Measurements from ENCODE around the gene IRF2. TPM values are rescaled to one million over a fixed set of nuclear protein-coding genes. Genes with fewer than 3 reads are reported as not detected.

Gene IRF2
- polyA plus RNA-seq, 1 donor = 38.8 TPM

DNA sequence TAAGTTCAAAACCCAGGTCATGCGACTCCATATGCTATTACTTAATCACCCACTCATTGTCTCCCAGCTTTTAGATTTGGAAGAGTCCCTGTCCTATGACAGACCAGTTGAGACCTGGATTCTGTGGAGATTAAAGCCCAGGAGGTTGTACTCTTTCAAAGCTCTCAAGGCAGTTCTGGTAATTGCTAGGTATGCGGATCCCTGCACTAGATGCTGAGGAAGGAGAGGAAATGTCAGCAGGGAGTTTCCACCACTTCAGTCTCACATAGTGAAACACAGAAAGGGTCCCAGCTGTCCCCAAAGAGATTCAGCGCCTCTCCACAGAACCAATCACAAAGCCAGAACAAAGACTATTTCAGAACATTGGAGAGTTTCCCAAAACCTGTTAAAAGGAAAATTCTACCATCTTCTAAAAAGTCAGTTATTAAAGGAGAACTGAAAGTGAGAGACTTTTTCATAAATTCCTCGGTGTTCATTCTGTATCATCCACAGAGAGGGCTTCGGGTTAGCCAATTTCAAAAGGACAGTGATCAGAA lies 53.4 kb downstream of the IRF2 start:
- WGBS (ENCODE audit: insufficient coverage, low lambda C conversion rate) = 93% methylated on average over 3 of the region's 5 CpGs
- Histone ChIP-seq H3K4me3 (ENCODE audit: low read length) (no peak overlapping the region), H3K4me1 (ENCODE audit: control insufficient read depth, insufficient read depth, low read length) (no peaks in the 10 kb centered on the region), H3K36me3 (ENCODE audit: control insufficient read depth, insufficient read depth, low read length) (peaks cover 60% of the 10 kb centered on the region), H3K27ac (ENCODE audit: low read length) (no peak overlapping the region), H3K27me3 (ENCODE audit: control insufficient read depth, insufficient read depth, low read length) (no peaks in the 10 kb centered on the region), H3K9me3 (ENCODE audit: control insufficient read depth, low read depth, low read length) (no peaks in the 10 kb centered on the region)
- DNase-seq = no peak

DNA sequence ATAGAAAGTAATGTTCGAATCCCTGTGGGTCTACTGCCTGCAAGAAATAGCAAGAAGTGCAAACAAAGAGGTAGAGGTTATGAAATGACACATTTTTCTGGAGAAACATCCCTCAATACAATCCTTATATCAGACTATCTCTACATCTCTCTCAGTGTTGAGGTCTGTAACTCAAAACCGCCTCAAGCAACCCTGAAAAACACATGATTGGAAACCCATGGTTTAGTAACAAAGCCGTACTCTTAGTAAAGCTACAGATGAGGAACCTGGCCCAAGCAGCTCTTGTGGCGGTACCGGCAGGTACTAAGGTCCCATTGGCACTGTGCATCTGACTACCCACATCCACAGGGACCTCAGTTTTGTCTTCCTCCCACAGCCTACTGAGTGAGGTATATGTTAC lies 53.9 kb downstream of the IRF2 start:
- no peak for DNase-seq
- H3K9me3 ChIP-seq (ENCODE audit: control insufficient read depth, low read depth, low read length) = no peaks in the 10 kb centered on the region
- H3K27ac ChIP-seq (ENCODE audit: low read length) = no peak overlapping the region
- H3K4me3 ChIP-seq (ENCODE audit: low read length) = no peak overlapping the region
- 100% methylated on average over 1 of the region's 5 CpGs for WGBS (ENCODE audit: insufficient coverage, low lambda C conversion rate)
- H3K27me3 ChIP-seq (ENCODE audit: control insufficient read depth, insufficient read depth, low read length) = no peaks in the 10 kb centered on the region
- H3K4me1 ChIP-seq (ENCODE audit: control insufficient read depth, insufficient read depth, low read length) = no peaks in the 10 kb centered on the region
- peaks cover 61% of the 10 kb centered on the region for H3K36me3 ChIP-seq (ENCODE audit: control insufficient read depth, insufficient read depth, low read length)

- H3K36me3 ChIP-seq (ENCODE audit: control insufficient read depth, insufficient read depth, low read length) = peaks cover 61% of the 10 kb centered on the region
These were observed 54.4 kb downstream of the IRF2 start for GRCh38 chr4:184419976-184420375.

GRCh38 chr4:184417802-184418511 lies 56.4 kb downstream of the IRF2 start:
- no peak for DNase-seq
- H3K9me3 ChIP-seq (ENCODE audit: control insufficient read depth, low read depth, low read length) = no peaks in the 10 kb centered on the region
- no peak overlapping the region for H3K4me3 ChIP-seq (ENCODE audit: low read length)
- WGBS (ENCODE audit: insufficient coverage, low lambda C conversion rate) = 100% methylated on average over 1 of the region's 8 CpGs
- H3K36me3 ChIP-seq (ENCODE audit: control insufficient read depth, insufficient read depth, low read length) = peaks cover 67% of the 10 kb centered on the region
- H3K27me3 ChIP-seq (ENCODE audit: control insufficient read depth, insufficient read depth, low read length) = no peaks in the 10 kb centered on the region
- H3K27ac ChIP-seq (ENCODE audit: low read length) = no peak overlapping the region
- no peaks in the 10 kb centered on the region for H3K4me1 ChIP-seq (ENCODE audit: control insufficient read depth, insufficient read depth, low read length)

More at GRCh38 chr4:184419976-184420375, 54.4 kb downstream of the IRF2 start:
- Histone ChIP-seq H3K4me3 (ENCODE audit: low read length) (no peak overlapping the region), H3K4me1 (ENCODE audit: control insufficient read depth, insufficient read depth, low read length) (no peaks in the 10 kb centered on the region), H3K27ac (ENCODE audit: low read length) (no peak overlapping the region), H3K27me3 (ENCODE audit: control insufficient read depth, insufficient read depth, low read length) (no peaks in the 10 kb centered on the region), H3K9me3 (ENCODE audit: control insufficient read depth, low read depth, low read length) (no peaks in the 10 kb centered on the region)
- WGBS (ENCODE audit: insufficient coverage, low lambda C conversion rate) = no CpG with 5 or more reads among the region's 7 CpGs
- no peak for DNase-seq

GRCh38 chr4:184416913-184417734 lies 57.2 kb downstream of the IRF2 start:
- Histone ChIP-seq H3K36me3 (ENCODE audit: control insufficient read depth, insufficient read depth, low read length) (peaks cover 67% of the 10 kb centered on the region), H3K27ac (ENCODE audit: low read length) (no peak overlapping the region), H3K9me3 (ENCODE audit: control insufficient read depth, low read depth, low read length) (no peaks in the 10 kb centered on the region), H3K27me3 (ENCODE audit: control insufficient read depth, insufficient read depth, low read length) (no peaks in the 10 kb centered on the region), H3K4me3 (ENCODE audit: low read length) (no peak overlapping the region), H3K4me1 (ENCODE audit: control insufficient read depth, insufficient read depth, low read length) (no peaks in the 10 kb centered on the region)
- no peak for DNase-seq
- 78% methylated on average over 4 of the region's 12 CpGs for WGBS (ENCODE audit: insufficient coverage, low lambda C conversion rate)

- H3K27me3 ChIP-seq (ENCODE audit: control insufficient read depth, insufficient read depth, low read length) = no peaks in the 10 kb centered on the region
- no peaks in the 10 kb centered on the region for H3K4me1 ChIP-seq (ENCODE audit: control insufficient read depth, insufficient read depth, low read length)
- no peak overlapping the region for H3K4me3 ChIP-seq (ENCODE audit: low read length)
- H3K36me3 ChIP-seq (ENCODE audit: control insufficient read depth, insufficient read depth, low read length) = peaks cover 59% of the 10 kb centered on the region
- WGBS (ENCODE audit: insufficient coverage, low lambda C conversion rate) = no CpG with 5 or more reads among the region's 6 CpGs
- no peaks in the 10 kb centered on the region for H3K9me3 ChIP-seq (ENCODE audit: control insufficient read depth, low read depth, low read length)
- no peak overlapping the region for H3K27ac ChIP-seq (ENCODE audit: low read length)
- no peak for DNase-seq
These were observed 59.3 kb downstream of the IRF2 start for GRCh38 chr4:184415071-184415470.

- Histone ChIP-seq H3K27me3 (ENCODE audit: control insufficient read depth, insufficient read depth, low read length) (no peaks in the 10 kb centered on the region), H3K9me3 (ENCODE audit: control insufficient read depth, low read depth, low read length) (no peaks in the 10 kb centered on the region), H3K4me3 (ENCODE audit: low read length) (no peak overlapping the region), H3K36me3 (ENCODE audit: control insufficient read depth, insufficient read depth, low read length) (peaks cover 65% of the 10 kb centered on the region), H3K4me1 (ENCODE audit: control insufficient read depth, insufficient read depth, low read length) (no peaks in the 10 kb centered on the region), H3K27ac (ENCODE audit: low read length) (no peak overlapping the region)
- no peak for DNase-seq
- WGBS (ENCODE audit: insufficient coverage, low lambda C conversion rate) = 88% methylated on average over 4 of the region's 13 CpGs
These were observed 60.9 kb downstream of the IRF2 start for GRCh38 chr4:184413261-184414046.

- H3K4me3 ChIP-seq (ENCODE audit: low read length) = no peak overlapping the region
- peaks cover 68% of the 10 kb centered on the region for H3K36me3 ChIP-seq (ENCODE audit: control insufficient read depth, insufficient read depth, low read length)
- H3K27me3 ChIP-seq (ENCODE audit: control insufficient read depth, insufficient read depth, low read length) = no peaks in the 10 kb centered on the region
- no peaks in the 10 kb centered on the region for H3K9me3 ChIP-seq (ENCODE audit: control insufficient read depth, low read depth, low read length)
- DNase-seq = no peak
- H3K27ac ChIP-seq (ENCODE audit: low read length) = no peak overlapping the region
- H3K4me1 ChIP-seq (ENCODE audit: control insufficient read depth, insufficient read depth, low read length) = peaks cover 7% of the 10 kb centered on the region
- 60% methylated on average over 1 of the region's 6 CpGs for WGBS (ENCODE audit: insufficient coverage, low lambda C conversion rate)
These were observed 63.6 kb downstream of the IRF2 start for GRCh38 chr4:184410748-184411147.

GRCh38 chr4:184409911-184410692 lies 64.2 kb downstream of the IRF2 start:
- H3K4me3 ChIP-seq (ENCODE audit: low read length) = no peak overlapping the region
- H3K27me3 ChIP-seq (ENCODE audit: control insufficient read depth, insufficient read depth, low read length) = no peaks in the 10 kb centered on the region
- no peak for DNase-seq
- no peak overlapping the region for H3K27ac ChIP-seq (ENCODE audit: low read length)
- WGBS (ENCODE audit: insufficient coverage, low lambda C conversion rate) = no CpG with 5 or more reads among the region's 12 CpGs
- peaks cover 7% of the 10 kb centered on the region for H3K4me1 ChIP-seq (ENCODE audit: control insufficient read depth, insufficient read depth, low read length)
- H3K9me3 ChIP-seq (ENCODE audit: control insufficient read depth, low read depth, low read length) = no peaks in the 10 kb centered on the region
- peaks cover 68% of the 10 kb centered on the region for H3K36me3 ChIP-seq (ENCODE audit: control insufficient read depth, insufficient read depth, low read length)

Measured in large intestine (tissue), 3 donors.